Kidney (tissue), 14 donors: ENCODE measurements around the gene DUS3L. TPM values are rescaled to one million over a fixed set of nuclear protein-coding genes. Genes with fewer than 3 reads are reported as not detected.

Source experiments
- DNase-seq, 5 donors: peaks; one replicate each; pipeline ENCODE4 v3.0.0-alpha.2; 2013 to 2020
- FAIRE-seq: peaks from 2 replicates; lab custom pipeline; 2012; peaks lifted over from hg19 to GRCh38; lab: Jason Lieb, UNC
- H3K27ac ChIP-seq, 2 donors: one replicate each; pipeline ENCODE4 v1.7.0; 2013; ENCODE audit warnings: low read depth in 2 of 2, low read length in 2 of 2, inconsistent platforms in 1 of 2
- H3K27me3 ChIP-seq: one replicate; pipeline ENCODE4 v1.7.1; 2013; ENCODE audit warnings: low read length, inconsistent platforms; ENCODE audit not compliant: control insufficient read depth, insufficient read depth
- H3K36me3 ChIP-seq, 3 donors: one replicate each; pipeline versions ENCODE4 v1.7.0 to v1.7.1; 2013; ENCODE audit warnings: low read length in 3 of 3, control low read depth in 1 of 3, inconsistent platforms in 1 of 3; ENCODE audit not compliant: insufficient read depth in 3 of 3, control insufficient read depth in 2 of 3
- H3K4me1 ChIP-seq, 3 donors: one replicate each; pipeline versions ENCODE4 v1.7.0 to v1.7.1; 2013; ENCODE audit warnings: low read length in 3 of 3, inconsistent platforms in 1 of 3, low read depth in 1 of 3; ENCODE audit not compliant: control insufficient read depth in 2 of 3, insufficient read depth in 2 of 3
- H3K4me3 ChIP-seq, 3 donors: one replicate each; pipeline versions ENCODE4 v1.7.0 to v1.8.1; 2013; ENCODE audit warnings: low read length in 3 of 3, control low read depth in 1 of 3, inconsistent platforms in 1 of 3
- H3K9ac ChIP-seq, 3 donors: one replicate each; pipeline versions ENCODE4 v1.7.0 to v1.7.1; 2013; ENCODE audit warnings: low read length in 3 of 3, control low read depth in 1 of 3, inconsistent platforms in 1 of 3
- H3K9me3 ChIP-seq, 3 donors: one replicate each; pipeline versions ENCODE4 v1.7.0 to v1.7.1; 2013; ENCODE audit warnings: low read length in 3 of 3, control low read depth in 1 of 3, inconsistent platforms in 1 of 3; ENCODE audit not compliant: control insufficient read depth in 2 of 3, insufficient read depth in 1 of 3
- CTCF ChIP-seq: IDR thresholded peaks from 3 replicates; pipeline ENCODE4 v1.5.1; 2012; ENCODE audit warnings: mild to moderate bottlenecking, moderate library complexity, borderline replicate concordance; ENCODE audit not compliant: insufficient read depth; ENCODE audit errors: extremely low read depth
- intact Hi-C: fragments of 100-400 bp; cut with DNase I; formaldehyde crosslinking; loops from one replicate; pipeline ENCODE4 v1.11.1; 2022
- polyA plus RNA-seq: library from polyadenylated mRNA; stranded (reverse); fragments of 350-450 nt; fragmentation: Illumina TruSeq; extraction: RNeasy Lipid Tissue Mini Kit (QIAGEN cat#74804); gene quantifications from one replicate; pipeline ENCODE4 v1.2.3, GENCODE V29; 2014; ENCODE audit warnings: low read depth, low replicate concordance; ENCODE audit not compliant: insufficient read depth
- total RNA-seq: library from RNA; stranded (reverse); fragmentation: NEBNext Ultra II Directional; extraction: Animal tissue kit (Norgen Biotek cat#: 25700); gene quantifications from one replicate; pipeline ENCODE4 v1.2.1, GENCODE V29; 2021
- donor health status: control.
- donor health status: control.
- donor health status: control.
- donor health status: control.
- donor health status: control.
- donor health status: DM: yes; HTN: yes; CAD: no.
- donor health status: Normal renal cell carcinoma (clear cell type).

DUS3L gene
- total and polyA plus RNA-seq, 2 donors from 2014 or later: 18.1 to 37.6 TPM

GRCh38 chr19:5832061-5832460 is 41.1 kb upstream of the DUS3L start:
- Histone ChIP-seq H3K27ac (peak overlapping the region in 1 of 2 donors; percentile 13), H3K9me3 (no peaks in the 10 kb centered on the region), H3K9ac (no peak overlapping the region), H3K4me3 (peak overlapping the region in 1 of 3 donors; percentile 21), H3K36me3 (peaks cover 0 to 3% (median 0%) of the 10 kb centered on the region in 3 donors), H3K27me3 (no peaks in the 10 kb centered on the region), H3K4me1 (peaks cover 0 to 14% (median 3%) of the 10 kb centered on the region in 3 donors)
- DNase-seq (peak in 2 of 5 donors; percentile 57 to 75), FAIRE-seq (no peak)
- intact Hi-C loops: no loop called here
- peak; percentile 16 for TF ChIP-seq CTCF

GRCh38 chr19:5831159-5831558 is 40.2 kb upstream of the DUS3L start:
- Histone ChIP-seq H3K36me3 (peaks cover 0 to 3% (median 0%) of the 10 kb centered on the region in 3 donors), H3K27ac (no peak overlapping the region), H3K4me3 (peak overlapping the region in 1 of 3 donors; percentile 25), H3K27me3 (no peaks in the 10 kb centered on the region), H3K9me3 (no peaks in the 10 kb centered on the region), H3K9ac (no peak overlapping the region), H3K4me1 (peaks cover 0 to 18% (median 3%) of the 10 kb centered on the region in 3 donors)
- DNase-seq (peak in 1 of 5 donors; percentile 57), FAIRE-seq (no peak)
- intact Hi-C loops: no loop called here
- TF ChIP-seq CTCF: no peak

- intact Hi-C loops: no loop called here
- no peaks in the 10 kb centered on the region for H3K9me3 ChIP-seq
- H3K4me1 ChIP-seq: peaks cover 0 to 18% (median 3%) of the 10 kb centered on the region in 3 donors
- no peak for FAIRE-seq
- peak overlapping the region in 1 of 3 donors; percentile 46 for H3K9ac ChIP-seq
- DNase-seq: peak in 1 of 5 donors; percentile 74
- no peak for TF ChIP-seq CTCF
- peak overlapping the region in 2 of 3 donors; percentile 9 to 73 for H3K4me3 ChIP-seq
- peaks cover 0 to 3% (median 0%) of the 10 kb centered on the region in 3 donors for H3K36me3 ChIP-seq
- H3K27ac ChIP-seq: no peak overlapping the region
- H3K27me3 ChIP-seq: no peaks in the 10 kb centered on the region
These were observed 38.8 kb upstream of the DUS3L start for GRCh38 chr19:5829567-5830310.
